ENCODE measurements around the gene S100P. TPM values are rescaled to one million over a fixed set of nuclear protein-coding genes. Genes with fewer than 3 reads are reported as not detected.
"Not testable (repeated sequence)": the region's sequence is repeated elsewhere in the genome, so short reads cannot be mapped to it uniquely, and the experiment has no call there.

Gene S100P
- total RNA-seq, 4 donors from 2014 or later: not detected

GRCh38 chr4:6671648-6672047 lies 22.0 kb upstream of the S100P start:
- 86 to 100% methylated on average over 1 of the region's 1 CpG for WGBS, 2 donors
- no peaks in the 10 kb centered on the region for H3K27me3 ChIP-seq
- H3K4me1 ChIP-seq: peaks cover 0 to 26% (median 20%) of the 10 kb centered on the region in 4 donors
- no peak overlapping the region for H3K27ac ChIP-seq
- DNase-seq (ENCODE audit: low spot score in 2 of 2): no peak
- peaks cover 0 to 27% (median 0%) of the 10 kb centered on the region in 3 donors for H3K36me3 ChIP-seq
- no peaks in the 10 kb centered on the region for H3K9me3 ChIP-seq
- TF ChIP-seq EP300 (IDR thresholded peaks at IDR 0.05): no peak
- TF ChIP-seq POLR2A (IDR thresholded peaks at IDR 0.05): no peak
- TF ChIP-seq CTCF (IDR thresholded peaks at IDR 0.05): no peak
- no peak overlapping the region for H3K4me3 ChIP-seq

GRCh38 chr4:6672131-6672530 lies 21.5 kb upstream of the S100P start:
- Histone ChIP-seq H3K36me3 (peaks cover 0 to 31% (median 0%) of the 10 kb centered on the region in 3 donors), H3K4me1 (peaks cover 0 to 31% (median 23%) of the 10 kb centered on the region in 4 donors), H3K4me3 (no peak overlapping the region), H3K27me3 (no peaks in the 10 kb centered on the region), H3K27ac (no peak overlapping the region), H3K9me3 (no peaks in the 10 kb centered on the region)
- DNase-seq (ENCODE audit: low spot score in 2 of 2): no peak
- 93 to 94% methylated on average over 19 of the region's 19 CpGs for whole genome bisulfite sequencing, 2 donors
- TF ChIP-seq CTCF (IDR thresholded peaks at IDR 0.05): no peak
- TF ChIP-seq EP300 (IDR thresholded peaks at IDR 0.05): no peak
- TF ChIP-seq POLR2A (IDR thresholded peaks at IDR 0.05): no peak

- Histone ChIP-seq H3K4me3 (peak overlapping the region in 2 of 4 donors; percentile 79 to 84), H3K36me3 (peaks cover 0 to 37% (median 0%) of the 10 kb centered on the region in 3 donors), H3K4me1 (peaks cover 0 to 34% (median 24%) of the 10 kb centered on the region in 4 donors)
- DNase-seq (ENCODE audit: low spot score in 2 of 2); H3K27ac ChIP-seq; H3K9me3 ChIP-seq; H3K27me3 ChIP-seq: not testable (repeated sequence)
- WGBS, 2 donors: 97% methylated on average over 20 to 25 of the region's 34 CpGs
Measured at GRCh38 chr4:6672541-6673190, 21.0 kb upstream of the S100P start.

GRCh38 chr4:6673191-6673659 lies 20.5 kb upstream of the S100P start:
- not testable (repeated sequence) for H3K9me3 ChIP-seq; H3K27me3 ChIP-seq; DNase-seq (ENCODE audit: low spot score in 2 of 2)
- H3K4me1 ChIP-seq: peaks cover 0 to 34% (median 24%) of the 10 kb centered on the region in 4 donors
- WGBS, 2 donors: 30 to 42% methylated on average over 14 of the region's 14 CpGs
- peaks cover 0 to 39% (median 0%) of the 10 kb centered on the region in 3 donors for H3K36me3 ChIP-seq
- peak in 1 of 5 experiments; percentile 5 for TF ChIP-seq CTCF (IDR thresholded peaks at IDR 0.05)
- H3K27ac ChIP-seq: peak overlapping the region; percentile 35 to 89 (median 80)
- peak overlapping the region; percentile 62 to 84 (median 80) for H3K4me3 ChIP-seq

GRCh38 chr4:6673660-6674499 lies 19.8 kb upstream of the S100P start:
- Histone ChIP-seq H3K36me3 (peaks cover 0 to 38% (median 0%) of the 10 kb centered on the region in 3 donors), H3K4me3 (peak overlapping the region; percentile 62 to 84 (median 80)), H3K27me3 (no peaks in the 10 kb centered on the region), H3K9me3 (no peaks in the 10 kb centered on the region), H3K27ac (peak overlapping the region; percentile 35 to 89 (median 80)), H3K4me1 (peaks cover 0 to 34% (median 24%) of the 10 kb centered on the region in 4 donors)
- DNase-seq (ENCODE audit: low spot score in 2 of 2): peak; percentile 81 to 87
- TF ChIP-seq CTCF (IDR thresholded peaks at IDR 0.05): peak in 3 of 5 experiments; percentile 5 to 44 (median 6)
- TF ChIP-seq EP300 (IDR thresholded peaks at IDR 0.05): peak; percentile 63 to 93
- peak; percentile 39 to 70 for TF ChIP-seq POLR2A (IDR thresholded peaks at IDR 0.05)
- 1 to 4% methylated on average over 10 to 51 of the region's 89 CpGs for WGBS, 2 donors

Data from tibial nerve (tissue), 4 donors.